Upper lobe of left lung (tissue), 6 donors: ENCODE measurements around the gene ARID1B. TPM values are rescaled to one million over a fixed set of nuclear protein-coding genes. Genes with fewer than 3 reads are reported as not detected.

Experiments
- ATAC-seq, 2 donors: fragments of 200-7000 bp; cut with Tn5 transposase; one replicate each; pipeline ENCODE4 v1.9.1; 2022; ENCODE audit warnings: mild to moderate bottlenecking in 2 of 2, moderate library complexity in 2 of 2; ENCODE audit not compliant: low FRiP score in 2 of 2
- DNase-seq, 2 donors: peaks; one replicate each; pipeline ENCODE4 v3.0.0-alpha.2; 2019 to 2020
- H3K27ac ChIP-seq, 4 donors: fragments of 200-600 bp; sonication (generic); one replicate each; pipeline ENCODE4 v1.5.1; 2016 to 2019
- H3K27me3 ChIP-seq, 4 donors: fragments of 200-600 bp; sonication (generic); one replicate each; pipeline ENCODE4 v1.5.1; 2017 to 2019
- H3K36me3 ChIP-seq, 4 donors: fragments of 200-600 bp; sonication (generic); one replicate each; pipeline ENCODE4 v1.5.1; 2016 to 2019
- H3K4me1 ChIP-seq, 4 donors: fragments of 200-600 bp; sonication (generic); one replicate each; pipeline ENCODE4 v1.5.1; 2018 to 2019
- H3K4me3 ChIP-seq, 4 donors: fragments of 200-600 bp; sonication (generic); one replicate each; pipeline ENCODE4 v1.5.1; 2017 to 2019; ENCODE audit warnings: mild to moderate bottlenecking in 2 of 4, moderate library complexity in 1 of 4
- H3K9me3 ChIP-seq, 4 donors: fragments of 200-600 bp; sonication (generic); one replicate each; pipeline ENCODE4 v1.5.1; 2018 to 2019
- EP300 ChIP-seq, 4 donors: sonication (generic); formaldehyde crosslinking; IDR thresholded peaks; one replicate each; pipeline ENCODE4 v1.5.1; 2017; ENCODE audit warnings: antibody characterized with exemption in 4 of 4, control low read depth in 2 of 4
- POLR2A ChIP-seq, 4 donors: fragments of 450-650 bp; IDR thresholded peaks; one replicate each; pipeline ENCODE4 v1.5.1; 2016 to 2017; ENCODE audit warnings: antibody characterized with exemption in 4 of 4, mild to moderate bottlenecking in 2 of 4
- POLR2AphosphoS5 ChIP-seq, 2 donors: sonication (generic); formaldehyde crosslinking; IDR thresholded peaks; one replicate each; pipeline ENCODE4 v1.5.1; 2017; ENCODE audit warnings: antibody characterized with exemption in 2 of 2
- WGBS, 2 donors: methylation state at CpG; one replicate each; pipeline ENCODE4 v1.1.5; 2017 to 2018; 5-methylcytosine and 5-hydroxymethylcytosine counted together
- total RNA-seq, 6 donors: library from RNA; depleted of rRNA in 4 of 6; stranded (reverse); fragments of >200 nt in 4 of 6; gene quantifications; one replicate each; pipeline versions ENCODE4 v1.1.0 to v1.2.1, GENCODE V29; 2016 to 2021
- TF ChIP-seq, protein P1 (sequence below), 6 experiments: fragments of 450-650 bp in 4 of 6; fragments of 200-600 bp in 2 of 6; sonication (generic) in 2 of 6; IDR thresholded peaks; one replicate each; pipeline ENCODE4 v1.5.1; 2016 to 2019; ENCODE audit warnings: antibody characterized with exemption in 6 of 6
- donor health status: DM: no; HTN: no; CAD: no; lungs with moderate emphysema.
- donor health status: DM: no; HTN: yes; CAD: no; lungs with severe emphysema.

The ARID1B gene
- total RNA-seq, 6 donors from 2014 or later: 66.4 to 168 (median 109) TPM

DNA sequence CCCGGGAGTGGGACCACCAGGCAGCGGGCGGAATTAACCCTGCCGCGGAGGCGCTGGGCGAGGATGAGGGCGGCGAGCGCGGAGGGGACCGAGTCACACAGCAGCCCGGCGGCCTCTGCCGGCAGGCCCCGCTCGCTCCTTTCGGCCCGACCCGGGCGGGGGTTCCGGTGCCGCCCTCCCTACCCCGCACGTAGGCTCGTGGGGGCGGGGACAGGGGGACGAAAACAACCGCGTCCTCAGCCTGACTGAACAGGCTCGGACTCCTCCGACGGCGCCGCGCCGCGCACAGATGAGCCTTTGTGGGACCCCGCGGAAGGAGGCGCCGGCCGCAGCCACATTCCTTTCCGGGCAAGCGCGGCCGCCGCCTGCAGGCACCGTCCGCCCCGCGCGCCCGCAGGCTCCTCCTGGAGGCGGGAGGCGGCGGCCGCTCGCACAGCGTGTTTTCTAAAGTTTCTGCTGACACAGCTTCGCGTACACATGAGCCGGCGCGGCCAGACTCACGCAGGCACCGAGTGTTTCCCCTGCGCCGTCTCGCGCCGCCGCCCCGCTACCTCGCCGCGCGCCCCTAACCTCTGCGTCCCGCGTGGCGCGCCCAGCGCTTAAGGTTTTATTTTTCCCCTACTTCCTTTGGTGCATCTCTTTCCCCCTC lies 244.3 kb downstream of the ARID1B start:
- 0% methylated on average over 22 to 59 of the region's 84 CpGs for WGBS, 2 donors

DNA sequence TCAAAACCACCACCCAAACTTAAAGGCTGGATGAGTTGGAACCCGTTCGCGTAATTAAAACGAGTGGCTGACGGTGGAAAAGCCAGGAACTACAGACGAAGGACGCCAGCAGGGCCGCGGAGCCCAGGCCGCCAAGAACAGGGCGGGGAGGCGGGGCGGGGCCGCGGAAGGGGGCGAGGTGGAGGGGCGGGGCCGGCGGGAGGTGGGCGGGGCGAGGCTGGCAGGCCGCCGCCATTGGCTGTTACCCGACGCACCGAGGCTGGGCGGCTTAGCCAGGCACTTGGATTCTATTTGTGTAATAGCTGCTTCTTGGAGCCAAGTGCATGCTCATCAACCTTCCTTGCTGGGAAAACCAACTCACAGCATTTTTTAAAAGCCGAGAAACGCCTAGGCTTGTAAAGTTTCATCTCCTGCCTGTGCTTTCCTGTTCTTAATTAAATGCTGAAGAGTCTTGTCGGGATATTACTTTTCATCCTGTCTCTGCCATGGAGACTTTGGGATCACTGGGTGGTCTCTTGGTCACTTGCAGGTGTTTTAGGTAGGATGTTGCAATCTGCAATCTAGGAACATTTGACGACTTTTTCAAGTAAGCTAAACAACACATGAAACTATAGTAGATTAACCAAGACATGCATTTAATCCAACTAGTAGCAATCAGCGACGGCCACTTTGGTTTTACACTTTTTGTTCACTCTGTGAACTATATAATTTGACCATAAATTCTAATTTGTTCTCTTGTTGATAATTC lies 245.0 kb downstream of the ARID1B start:
- 4 to 6% methylated on average over 24 to 33 of the region's 33 CpGs for WGBS, 2 donors
- Histone ChIP-seq H3K9me3 (no peaks in the 10 kb centered on the region), H3K36me3 (no peaks in the 10 kb centered on the region), H3K27ac (peak overlapping the region; percentile 97 to 99 (median 98)), H3K4me1 (peaks cover 30 to 39% (median 32%) of the 10 kb centered on the region in 4 donors), H3K27me3 (no peaks in the 10 kb centered on the region), H3K4me3 (peak overlapping the region; percentile 66 to 73 (median 68))
- DNase-seq: peak; percentile 92 to 97
- peak; percentile 96 for ATAC-seq
- TF ChIP-seq EP300 (IDR thresholded peaks at IDR 0.05) (no peak), POLR2A (IDR thresholded peaks at IDR 0.05) (peak in 1 of 4 donors; percentile 1), POLR2AphosphoS5 (IDR thresholded peaks at IDR 0.05) (peak; percentile 44 to 78)

More for the DNA sequence above, 244.3 kb downstream of the ARID1B start:
- Histone ChIP-seq H3K36me3 (no peaks in the 10 kb centered on the region), H3K9me3 (no peaks in the 10 kb centered on the region), H3K27me3 (no peaks in the 10 kb centered on the region), H3K4me1 (peaks cover 30 to 39% (median 32%) of the 10 kb centered on the region in 4 donors), H3K4me3 (peak overlapping the region; percentile 66 to 73 (median 68)), H3K27ac (peak overlapping the region; percentile 97 to 99 (median 98))
- TF ChIP-seq, protein P1, sequence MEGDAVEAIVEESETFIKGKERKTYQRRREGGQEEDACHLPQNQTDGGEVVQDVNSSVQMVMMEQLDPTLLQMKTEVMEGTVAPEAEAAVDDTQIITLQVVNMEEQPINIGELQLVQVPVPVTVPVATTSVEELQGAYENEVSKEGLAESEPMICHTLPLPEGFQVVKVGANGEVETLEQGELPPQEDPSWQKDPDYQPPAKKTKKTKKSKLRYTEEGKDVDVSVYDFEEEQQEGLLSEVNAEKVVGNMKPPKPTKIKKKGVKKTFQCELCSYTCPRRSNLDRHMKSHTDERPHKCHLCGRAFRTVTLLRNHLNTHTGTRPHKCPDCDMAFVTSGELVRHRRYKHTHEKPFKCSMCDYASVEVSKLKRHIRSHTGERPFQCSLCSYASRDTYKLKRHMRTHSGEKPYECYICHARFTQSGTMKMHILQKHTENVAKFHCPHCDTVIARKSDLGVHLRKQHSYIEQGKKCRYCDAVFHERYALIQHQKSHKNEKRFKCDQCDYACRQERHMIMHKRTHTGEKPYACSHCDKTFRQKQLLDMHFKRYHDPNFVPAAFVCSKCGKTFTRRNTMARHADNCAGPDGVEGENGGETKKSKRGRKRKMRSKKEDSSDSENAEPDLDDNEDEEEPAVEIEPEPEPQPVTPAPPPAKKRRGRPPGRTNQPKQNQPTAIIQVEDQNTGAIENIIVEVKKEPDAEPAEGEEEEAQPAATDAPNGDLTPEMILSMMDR (IDR thresholded peaks at IDR 0.05): peak in 5 of 6 experiments; percentile 3 to 74 (median 49)
- TF ChIP-seq POLR2AphosphoS5 (IDR thresholded peaks at IDR 0.05): peak; percentile 90 to 97
- TF ChIP-seq EP300 (IDR thresholded peaks at IDR 0.05): peak in 1 of 4 donors; percentile 68
- peak; percentile 38 to 99 (median 96) for TF ChIP-seq POLR2A (IDR thresholded peaks at IDR 0.05)
- ATAC-seq: peak; percentile 96
- peak; percentile 94 to 97 for DNase-seq

DNA sequence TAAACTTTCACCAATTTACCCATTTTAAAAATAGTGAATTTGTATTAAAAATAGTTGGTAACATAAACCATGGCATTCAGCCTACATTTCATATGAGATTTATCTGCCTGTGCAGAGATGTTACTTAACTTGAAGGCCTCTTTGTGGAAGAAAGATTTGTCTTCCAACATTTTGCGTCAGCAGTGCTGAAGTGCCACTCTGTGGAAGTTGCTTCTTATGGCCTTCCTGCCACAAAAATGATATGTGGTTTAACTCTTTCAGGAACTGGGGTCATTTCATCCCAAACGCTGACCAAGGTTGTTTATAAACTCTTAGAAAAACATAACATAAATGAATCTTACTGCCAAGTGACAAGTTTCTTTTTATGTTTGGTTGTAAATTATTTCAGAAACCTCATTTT lies 246.8 kb downstream of the ARID1B start:
- Histone ChIP-seq H3K27me3 (no peaks in the 10 kb centered on the region), H3K4me3 (no peak overlapping the region), H3K27ac (peak overlapping the region in 2 of 4 donors; percentile 55 to 97), H3K36me3 (no peaks in the 10 kb centered on the region), H3K9me3 (no peaks in the 10 kb centered on the region), H3K4me1 (peaks cover 29 to 38% (median 32%) of the 10 kb centered on the region in 4 donors)
- no peak for ATAC-seq
- peak in 1 of 2 donors; percentile 38 for DNase-seq
- TF ChIP-seq, protein P1 (IDR thresholded peaks at IDR 0.05): no peak
- no peak for TF ChIP-seq POLR2A (IDR thresholded peaks at IDR 0.05)
- no peak for TF ChIP-seq EP300 (IDR thresholded peaks at IDR 0.05)
- no peak for TF ChIP-seq POLR2AphosphoS5 (IDR thresholded peaks at IDR 0.05)
- 7 to 19% methylated on average over 2 of the region's 2 CpGs for WGBS, 2 donors

DNA sequence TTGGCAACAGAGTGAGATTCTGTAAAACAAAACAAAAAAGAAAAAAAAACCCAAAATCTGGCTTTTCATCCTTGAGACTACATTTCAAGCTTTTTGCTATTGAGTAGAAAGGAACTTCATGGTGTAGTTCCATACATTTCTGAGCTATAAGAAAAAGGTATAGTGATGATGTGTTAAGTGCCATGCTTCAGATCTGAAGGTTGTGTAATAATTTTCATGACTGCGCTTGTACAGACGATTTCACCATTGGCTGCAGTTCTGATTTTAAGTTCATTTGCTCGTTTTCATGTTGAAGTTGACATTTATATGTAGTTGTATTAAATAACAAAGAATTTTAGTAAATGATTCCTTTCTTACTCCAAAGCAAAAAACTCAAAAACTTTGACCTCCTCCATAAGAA lies 247.6 kb downstream of the ARID1B start:
- Histone ChIP-seq H3K27me3 (no peaks in the 10 kb centered on the region), H3K36me3 (no peaks in the 10 kb centered on the region), H3K9me3 (no peaks in the 10 kb centered on the region), H3K4me3 (no peak overlapping the region), H3K4me1 (peaks cover 25 to 31% (median 27%) of the 10 kb centered on the region in 4 donors), H3K27ac (no peak overlapping the region)
- TF ChIP-seq EP300 (IDR thresholded peaks at IDR 0.05) (no peak), POLR2A (IDR thresholded peaks at IDR 0.05) (no peak), POLR2AphosphoS5 (IDR thresholded peaks at IDR 0.05) (no peak)
- TF ChIP-seq, protein P1 (IDR thresholded peaks at IDR 0.05): no peak
- ATAC-seq: no peak
- no peak for DNase-seq
- WGBS, 2 donors: 60 to 73% methylated on average over 3 of the region's 3 CpGs

GRCh38 chr6:157025437-157025836 lies 248.3 kb downstream of the ARID1B start:
- Histone ChIP-seq H3K27me3 (no peaks in the 10 kb centered on the region), H3K9me3 (no peaks in the 10 kb centered on the region), H3K4me3 (no peak overlapping the region), H3K27ac (no peak overlapping the region), H3K36me3 (no peaks in the 10 kb centered on the region), H3K4me1 (peaks cover 19 to 24% (median 20%) of the 10 kb centered on the region in 4 donors)
- DNase-seq (no peak), ATAC-seq (no peak)
- 56 to 57% methylated on average over 1 of the region's 1 CpG for WGBS, 2 donors
- TF ChIP-seq POLR2A (IDR thresholded peaks at IDR 0.05): no peak
- TF ChIP-seq EP300 (IDR thresholded peaks at IDR 0.05): no peak
- TF ChIP-seq, protein P1 (IDR thresholded peaks at IDR 0.05): no peak
- TF ChIP-seq POLR2AphosphoS5 (IDR thresholded peaks at IDR 0.05): no peak
